ENCODE data around the gene ANAPC10.
"Not testable (repeated sequence)": the region's sequence is repeated elsewhere in the genome, so short reads cannot be mapped to it uniquely, and the experiment has no call there.

ANAPC10 gene

GRCh38 chr4:145069361-145069760 lies 28.6 kb downstream of the ANAPC10 start:
- peak; percentile 31 for DNase-seq (ENCODE audit: low spot score)

GRCh38 chr4:145066063-145066501 lies 31.9 kb downstream of the ANAPC10 start:
- DNase-seq (ENCODE audit: low spot score) = no peak

GRCh38 chr4:145061318-145061920 lies 36.6 kb downstream of the ANAPC10 start:
- DNase-seq (ENCODE audit: low spot score) = peak; percentile 37

- DNase-seq (ENCODE audit: low spot score) = no peak
Observed at GRCh38 chr4:145058256-145058655, 39.7 kb downstream of the ANAPC10 start.

- DNase-seq (ENCODE audit: low spot score) = no peak
Observed at GRCh38 chr4:145056325-145057130, 41.5 kb downstream of the ANAPC10 start.

- no peak for DNase-seq (ENCODE audit: low spot score)
Observed at GRCh38 chr4:145055533-145056257, 42.3 kb downstream of the ANAPC10 start.

- no peak for DNase-seq (ENCODE audit: low spot score)
Observed at GRCh38 chr4:145049241-145049640, 48.8 kb downstream of the ANAPC10 start.

GRCh38 chr4:145048817-145049216 lies 49.2 kb downstream of the ANAPC10 start:
- DNase-seq (ENCODE audit: low spot score) = no peak

- DNase-seq (ENCODE audit: low spot score) = no peak
Observed at GRCh38 chr4:145047151-145047550, 50.8 kb downstream of the ANAPC10 start.

GRCh38 chr4:145045180-145045579 lies 52.8 kb downstream of the ANAPC10 start:
- DNase-seq (ENCODE audit: low spot score) = no peak

- peak; percentile 19 for DNase-seq (ENCODE audit: low spot score)
Observed at GRCh38 chr4:145044341-145044740, 53.7 kb downstream of the ANAPC10 start.

- no peak for DNase-seq (ENCODE audit: low spot score)
Observed at GRCh38 chr4:145043306-145043705, 54.7 kb downstream of the ANAPC10 start.

- no peak for DNase-seq (ENCODE audit: low spot score)
Observed at GRCh38 chr4:145042601-145043285, 55.3 kb downstream of the ANAPC10 start.

- DNase-seq (ENCODE audit: low spot score) = no peak
Observed at GRCh38 chr4:145041378-145041777, 56.6 kb downstream of the ANAPC10 start.

- DNase-seq (ENCODE audit: low spot score) = no peak
Observed at GRCh38 chr4:145035494-145036136, 62.4 kb downstream of the ANAPC10 start.

- peak; percentile 77 for DNase-seq (ENCODE audit: low spot score)
Observed at GRCh38 chr4:145034727-145035211, 63.2 kb downstream of the ANAPC10 start.

- DNase-seq (ENCODE audit: low spot score) = no peak
Observed at GRCh38 chr4:145019346-145019745, 78.7 kb downstream of the ANAPC10 start.

GRCh38 chr4:145014365-145014764 lies 83.6 kb downstream of the ANAPC10 start:
- no peak for DNase-seq (ENCODE audit: low spot score)

- no peak for DNase-seq (ENCODE audit: low spot score)
Observed at GRCh38 chr4:145012841-145013240, 85.2 kb downstream of the ANAPC10 start.

GRCh38 chr4:145011636-145012035 lies 86.4 kb downstream of the ANAPC10 start:
- DNase-seq (ENCODE audit: low spot score) = no peak

- not testable (repeated sequence) for DNase-seq (ENCODE audit: low spot score)
Observed at GRCh38 chr4:145010315-145010714, 87.7 kb downstream of the ANAPC10 start.

- no peak for DNase-seq (ENCODE audit: low spot score)
Observed at GRCh38 chr4:145003675-145004074, 94.3 kb downstream of the ANAPC10 start.

Data from GM03348 (cell line).